Keratinocyte (primary cell): ENCODE data around the gene APOL1. TPM values are rescaled to one million over a fixed set of nuclear protein-coding genes. Genes with fewer than 3 reads are reported as not detected.

Source experiments
- DNase-seq: peaks from one replicate; pipeline ENCODE4 v3.0.0-alpha.2; 2011; ENCODE audit warnings: low read depth, missing footprints, low spot score
- FAIRE-seq: peaks from 2 replicates; lab custom pipeline; 2011; peaks lifted over from hg19 to GRCh38; lab: Jason Lieb, UNC
- H2AFZ ChIP-seq: 2 replicates; pipeline ENCODE4 v1.6.0; 2012; ENCODE audit warnings: low read length, control low read depth, inconsistent platforms; ENCODE audit not compliant: control insufficient read depth
- H3K27ac ChIP-seq: 2 replicates; pipeline ENCODE4 v1.5.1; 2011; ENCODE audit warnings: low read length; ENCODE audit not compliant: control insufficient read depth, insufficient read depth
- H3K27me3 ChIP-seq: 3 replicates; pipeline ENCODE4 v1.6.0; 2011; ENCODE audit warnings: low read length; ENCODE audit not compliant: control insufficient read depth, insufficient read depth; ENCODE audit errors: extremely low read depth
- H3K36me3 ChIP-seq, 2 experiments: 2 replicates in 1 of 2; 3 replicates in 1 of 2; pipeline ENCODE4 v1.5.1; 2011; ENCODE audit warnings: low read length in 2 of 2, mild to moderate bottlenecking in 1 of 2; ENCODE audit not compliant: control insufficient read depth in 2 of 2, insufficient read depth in 2 of 2; ENCODE audit errors: extremely low read depth in 1 of 2
- H3K4me1 ChIP-seq: 3 replicates; pipeline ENCODE4 v1.5.1; 2011; ENCODE audit warnings: low read length; ENCODE audit not compliant: control insufficient read depth, insufficient read depth; ENCODE audit errors: extremely low read depth
- H3K4me2 ChIP-seq: 3 replicates; pipeline ENCODE4 v1.6.0; 2011; ENCODE audit warnings: low read depth, low read length; ENCODE audit not compliant: control insufficient read depth, insufficient read depth; ENCODE audit errors: extremely low read depth
- H3K4me3 ChIP-seq, 3 experiments: fragments of 200-600 bp in 1 of 3; sonication (generic) in 1 of 3; 2 replicates in 2 of 3; 3 replicates in 1 of 3; pipeline ENCODE4 v1.5.1; 2011 to 2016; ENCODE audit warnings: low read length in 3 of 3, mild to moderate bottlenecking in 3 of 3, control low read depth in 2 of 3, inconsistent platforms in 1 of 3, low read depth in 1 of 3, mixed read lengths in 1 of 3, mixed run types in 1 of 3, moderate library complexity in 1 of 3; ENCODE audit not compliant: control insufficient read depth in 2 of 3, insufficient read depth in 2 of 3; ENCODE audit errors: extremely low read depth in 1 of 3
- H3K79me2 ChIP-seq: 2 replicates; pipeline ENCODE4 v1.6.0; 2012; ENCODE audit warnings: low read length; ENCODE audit not compliant: control insufficient read depth, insufficient read depth
- H3K9ac ChIP-seq: 3 replicates; pipeline ENCODE4 v1.6.0; 2011; ENCODE audit warnings: low read length; ENCODE audit not compliant: control insufficient read depth, insufficient read depth; ENCODE audit errors: extremely low read depth
- H3K9me1 ChIP-seq: 3 replicates; pipeline ENCODE4 v1.6.0; 2011; ENCODE audit warnings: low read length; ENCODE audit not compliant: control insufficient read depth, insufficient read depth; ENCODE audit errors: extremely low read depth
- H3K9me3 ChIP-seq: 2 replicates; pipeline ENCODE4 v1.5.1; 2012; ENCODE audit warnings: low read depth, low read length; ENCODE audit not compliant: control insufficient read depth
- H4K20me1 ChIP-seq: 3 replicates; pipeline ENCODE4 v1.6.0; 2011; ENCODE audit warnings: low read length; ENCODE audit not compliant: control insufficient read depth, insufficient read depth; ENCODE audit errors: extremely low read depth
- CTCF ChIP-seq, 3 experiments: IDR thresholded peaks in 1 of 3; conservative IDR thresholded peaks in 1 of 3; optimal IDR thresholded peaks in 1 of 3; 2 replicates in 2 of 3; 3 replicates in 1 of 3; pipeline versions ENCODE3 to v1.5.1; 2011; ENCODE audit warnings: low read length in 3 of 3, mild to moderate bottlenecking in 3 of 3, moderate library complexity in 2 of 3, control low read depth in 1 of 3, inconsistent platforms in 1 of 3; ENCODE audit not compliant: insufficient read depth in 2 of 3; ENCODE audit errors: extremely low read depth in 1 of 3
- EZH2 ChIP-seq: IDR thresholded peaks from one replicate; pipeline ENCODE4 v1.6.1; 2012; ENCODE audit warnings: inconsistent platforms, mild to moderate bottlenecking, low read length, moderate library complexity
- dilution Hi-C: fragments of 300-500 bp; cut with MboI; formaldehyde crosslinking; loops from one replicate; pipeline ENCODE4 v1.7.0; 2020; ENCODE audit warnings: low sequenced_read_pairs; ENCODE audit not compliant: extremely low pct_ligation_motif_present
- polyA plus RNA-seq, 5 experiments: library from polyadenylated mRNA; depleted of rRNA in 3 of 5; stranded (reverse) in 3 of 5; stranded (forward) in 1 of 5; unstranded in 1 of 5; fragments of >200 nt; gene quantifications; 1 replicate in 1 of 5; 2 replicates in 3 of 5; 3 replicates in 1 of 5; pipeline versions ENCODE4 v1.2.1 to v1.2.3, GENCODE V29; 2011 to 2012; ENCODE audit warnings: missing spikeins in 2 of 5, low read depth in 1 of 5, low replicate concordance in 1 of 5

Gene APOL1
- polyA plus RNA-seq, 1 donor (not counting 4 experiments of a cell fraction or from before 2014, with no cell fraction given), result 3.0 TPM

DNA sequence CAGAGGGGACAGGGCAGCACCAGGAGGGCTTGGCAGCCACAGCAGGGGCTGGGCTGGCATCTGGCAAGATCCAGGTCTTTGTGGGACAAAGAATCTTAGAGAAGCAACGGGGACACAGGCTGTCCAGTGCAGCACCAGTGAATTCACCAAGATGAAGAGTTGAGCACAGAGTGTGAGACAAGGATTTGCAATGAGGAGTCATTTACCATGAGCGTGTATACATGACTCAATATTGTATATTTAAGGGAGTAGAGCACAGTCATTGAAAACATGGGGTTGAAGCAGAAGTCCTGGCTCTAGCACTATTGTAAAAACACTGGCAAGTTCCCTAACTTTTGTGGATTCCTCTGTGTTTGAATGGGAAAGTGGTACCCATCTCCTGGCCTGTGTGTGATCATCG lies 3.5 kb downstream of the APOL1 start:
- Histone ChIP-seq H3K36me3 (no peaks in the 10 kb centered on the region), H3K79me2 (no peaks in the 10 kb centered on the region), H3K9me1 (no peaks in the 10 kb centered on the region), H2AFZ (no peak overlapping the region), H3K27ac (no peak overlapping the region), H3K27me3 (no peaks in the 10 kb centered on the region), H3K9ac (no peak overlapping the region), H3K9me3 (no peaks in the 10 kb centered on the region), H3K4me2 (no peak overlapping the region), H4K20me1 (no peaks in the 10 kb centered on the region), H3K4me3 (no peak overlapping the region), H3K4me1 (no peaks in the 10 kb centered on the region)
- TF ChIP-seq CTCF (optimal IDR thresholded peaks at IDR 0.05 in 1 of 3, IDR thresholded peaks at IDR 0.05 in 1 of 3, conservative IDR thresholded peaks at IDR 0.05 in 1 of 3; ENCODE audit: extremely low read depth in 1 of 3, insufficient read depth in 2 of 3, low read length in 3 of 3) (no peak), EZH2 (no peak)
- dilution Hi-C loops, result no loop called here
- FAIRE-seq, result no peak
- DNase-seq, result no peak

DNA sequence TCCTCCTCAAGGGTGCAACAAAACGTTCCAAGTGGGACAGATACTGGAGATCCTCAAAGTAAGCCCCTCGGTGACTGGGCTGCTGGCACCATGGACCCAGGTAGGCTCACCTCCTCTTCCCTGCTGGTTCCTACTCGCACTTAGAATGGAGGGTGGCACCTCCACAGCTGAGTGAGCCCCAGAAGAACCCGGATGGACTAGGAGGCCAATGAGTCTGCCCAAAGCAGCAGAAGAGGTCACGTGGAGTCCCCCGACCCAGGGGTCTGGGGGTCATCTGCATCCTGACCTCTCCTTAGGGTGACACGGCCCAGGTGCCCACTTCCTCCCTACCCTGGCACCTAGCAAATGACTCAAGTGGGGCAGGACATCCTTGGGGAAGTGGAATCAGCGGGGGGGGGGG lies 4.4 kb downstream of the APOL1 start:
- Histone ChIP-seq H3K79me2 (no peaks in the 10 kb centered on the region), H2AFZ (no peak overlapping the region), H3K4me2 (no peak overlapping the region), H3K27me3 (no peaks in the 10 kb centered on the region), H3K4me3 (no peak overlapping the region), H3K36me3 (no peaks in the 10 kb centered on the region), H4K20me1 (no peaks in the 10 kb centered on the region), H3K4me1 (no peaks in the 10 kb centered on the region), H3K9ac (no peak overlapping the region), H3K9me1 (no peaks in the 10 kb centered on the region), H3K27ac (no peak overlapping the region), H3K9me3 (no peaks in the 10 kb centered on the region)
- dilution Hi-C loops, result no loop called here
- no peak for DNase-seq
- no peak for TF ChIP-seq CTCF (optimal IDR thresholded peaks at IDR 0.05 in 1 of 3, IDR thresholded peaks at IDR 0.05 in 1 of 3, conservative IDR thresholded peaks at IDR 0.05 in 1 of 3; ENCODE audit: extremely low read depth in 1 of 3, insufficient read depth in 2 of 3, low read length in 3 of 3)
- TF ChIP-seq EZH2, result no peak
- FAIRE-seq, result no peak
